GM18511 (cell line): ENCODE data around the gene KDM6A.
"Not testable (repeated sequence)": the region's sequence is repeated elsewhere in the genome, so short reads cannot be mapped to it uniquely, and the experiment has no call there.

Experiments used
- ATAC-seq: cut with Tn5 transposase; IDR thresholded peaks from one replicate; pipeline ENCODE4 v1.9.1; 2021; ENCODE audit warnings: mild to moderate bottlenecking, moderate library complexity; ENCODE audit not compliant: unreplicated experiment

The KDM6A gene

DNA sequence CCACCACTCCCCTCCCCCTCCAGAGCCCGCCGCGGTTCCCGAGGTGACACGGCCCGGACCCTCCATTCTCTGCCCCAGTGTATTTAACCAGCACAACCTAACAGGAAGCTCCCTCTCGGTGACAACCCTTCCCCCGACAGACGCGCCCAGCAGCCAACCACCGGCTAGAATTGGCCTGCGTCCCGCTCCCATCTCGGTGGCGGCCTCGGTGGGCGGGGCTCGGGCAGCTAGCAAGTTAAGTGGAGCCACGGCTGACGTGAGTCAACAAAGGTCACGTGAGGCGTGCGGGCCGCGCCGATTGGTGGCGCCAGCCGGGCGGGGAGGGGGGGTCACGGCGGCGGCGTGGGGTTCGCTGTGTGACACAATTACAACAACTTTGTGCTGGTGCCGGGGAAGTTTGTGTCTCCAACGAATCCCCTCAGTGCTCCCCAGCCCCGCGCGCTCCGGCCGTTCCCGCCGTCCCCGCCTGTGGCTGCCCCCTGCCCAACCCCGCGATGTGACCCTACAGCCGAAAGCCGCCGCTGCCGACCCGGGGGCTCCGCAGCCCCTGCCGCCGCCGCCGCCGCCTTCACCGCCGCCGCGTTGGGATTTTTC lies at the start of gene KDM6A:
KDM6A (plus strand) TSS at position 368 of the 594 bp plus-strand sequence. CDS start 364 bp downstream, outside the sequence.
- ATAC-seq = peak; percentile 90

DNA sequence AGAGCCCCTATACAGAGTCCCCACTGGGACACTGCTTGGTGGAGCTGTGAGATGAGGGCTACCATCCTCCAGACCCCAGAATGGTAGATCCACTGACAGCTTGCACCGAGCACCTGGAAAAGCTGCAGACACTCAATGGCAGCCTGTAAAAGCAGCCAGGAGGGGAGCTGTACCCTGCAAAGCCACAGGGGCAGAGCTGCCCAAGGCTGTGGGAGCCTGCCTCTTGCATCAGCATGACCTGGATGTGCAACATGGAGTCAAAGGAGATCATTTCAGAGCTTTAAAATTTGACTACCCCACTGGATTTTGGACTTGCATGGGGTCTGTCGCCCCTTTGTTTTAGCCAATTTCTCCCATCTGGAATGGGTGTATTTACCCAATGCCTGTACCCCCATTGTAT lies 49.8 kb upstream of the KDM6A start:
- ATAC-seq = not testable (repeated sequence)

DNA sequence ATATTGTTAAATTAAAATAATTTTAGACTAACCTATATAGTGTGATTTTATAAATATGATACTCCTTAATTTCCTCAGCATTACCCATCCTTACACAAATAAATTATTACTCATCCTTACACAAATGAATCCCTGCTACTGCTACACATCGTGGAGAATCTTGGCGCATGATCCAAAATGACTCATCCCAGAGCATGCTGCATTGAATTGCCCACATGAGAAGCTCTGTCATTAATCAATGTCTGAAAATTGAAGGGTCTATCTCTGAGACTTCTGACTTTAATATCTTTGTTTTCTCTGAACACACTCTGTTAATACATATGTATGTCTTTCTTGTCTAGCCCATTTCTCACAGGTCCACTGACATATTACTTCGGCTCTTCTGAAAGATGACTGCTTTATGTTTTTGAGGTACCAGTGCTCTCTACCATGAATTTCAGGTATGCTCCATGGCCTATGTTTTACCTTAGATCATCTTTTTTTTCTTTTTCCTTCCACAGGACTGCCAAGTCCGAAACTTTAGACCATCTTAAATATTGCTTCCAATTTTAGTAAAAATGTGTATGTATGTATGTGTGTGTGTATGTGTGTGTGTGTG lies 44.9 kb upstream of the KDM6A start:
- no peak for ATAC-seq

DNA sequence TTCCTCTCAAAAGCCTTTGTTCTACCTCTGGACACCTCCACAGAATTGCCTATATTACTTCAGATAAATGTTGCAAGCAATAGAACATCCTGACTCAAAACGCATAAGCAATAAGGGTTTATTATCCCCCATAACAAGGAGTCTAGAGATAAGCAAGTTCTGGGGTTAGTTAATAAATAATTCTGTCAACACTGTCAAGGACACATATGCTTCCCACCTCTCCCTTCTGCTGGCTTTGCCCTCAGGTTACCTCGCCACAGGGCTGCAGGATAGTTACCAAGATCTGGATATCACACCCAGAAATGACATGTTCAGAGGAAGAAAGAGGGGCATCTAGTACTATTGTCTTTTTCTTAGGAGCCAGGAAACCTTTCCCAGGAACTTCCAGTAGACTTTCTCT lies 43.2 kb upstream of the KDM6A start:
- no peak for ATAC-seq

DNA sequence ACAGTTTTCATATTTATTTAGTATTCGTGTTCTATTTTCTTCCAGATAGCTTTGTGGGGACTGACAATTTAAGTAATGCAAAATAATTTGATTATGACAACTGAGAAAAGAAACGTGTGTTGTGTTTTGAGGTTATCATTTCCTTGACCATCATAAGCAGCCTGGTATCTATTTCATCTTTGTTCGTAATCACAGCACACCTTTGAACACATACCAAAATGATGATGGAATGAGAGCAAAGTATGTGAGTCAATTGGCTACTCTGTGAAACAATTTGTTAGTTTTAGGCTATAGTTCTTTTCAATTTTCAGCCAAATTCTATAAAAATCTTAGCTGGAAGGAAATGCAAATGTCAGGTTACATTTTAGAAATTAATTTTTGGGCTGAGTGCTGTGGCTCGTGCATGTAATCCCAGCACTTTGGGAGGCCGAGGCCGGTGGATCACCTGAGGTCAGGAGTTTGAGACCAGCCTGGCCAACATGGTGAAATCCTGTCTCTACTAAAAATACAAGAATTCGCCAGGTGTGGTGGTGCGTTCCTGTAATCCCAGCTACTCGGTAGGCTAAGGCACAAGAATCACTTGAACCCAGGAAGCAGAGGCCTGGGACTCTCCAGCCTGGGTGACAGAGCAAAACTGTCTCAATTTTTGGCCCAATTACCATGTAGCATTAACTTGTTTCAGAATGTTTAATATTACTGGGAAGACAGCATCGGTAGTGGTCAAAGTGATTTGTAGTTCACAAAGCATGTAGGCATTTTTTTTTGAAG lies 30.3 kb upstream of the KDM6A start:
- ATAC-seq = no peak

GRCh38 chrX:44843318-44843702 lies 29.7 kb upstream of the KDM6A start:
- ATAC-seq = no peak

- no peak for ATAC-seq
These were observed 29.2 kb upstream of the KDM6A start, which contains the start of gene DUSP21 for GRCh38 chrX:44843753-44844152. TSS of gene DUSP21 (plus strand) at chrX:44844021. CDS start at chrX:44844133, 112 bp downstream.

GRCh38 chrX:44844204-44844603 lies 28.8 kb upstream of the KDM6A start:
- ATAC-seq = no peak

- not testable (repeated sequence) for ATAC-seq
These were observed 22.1 kb upstream of the KDM6A start for GRCh38 chrX:44850891-44851290.

DNA sequence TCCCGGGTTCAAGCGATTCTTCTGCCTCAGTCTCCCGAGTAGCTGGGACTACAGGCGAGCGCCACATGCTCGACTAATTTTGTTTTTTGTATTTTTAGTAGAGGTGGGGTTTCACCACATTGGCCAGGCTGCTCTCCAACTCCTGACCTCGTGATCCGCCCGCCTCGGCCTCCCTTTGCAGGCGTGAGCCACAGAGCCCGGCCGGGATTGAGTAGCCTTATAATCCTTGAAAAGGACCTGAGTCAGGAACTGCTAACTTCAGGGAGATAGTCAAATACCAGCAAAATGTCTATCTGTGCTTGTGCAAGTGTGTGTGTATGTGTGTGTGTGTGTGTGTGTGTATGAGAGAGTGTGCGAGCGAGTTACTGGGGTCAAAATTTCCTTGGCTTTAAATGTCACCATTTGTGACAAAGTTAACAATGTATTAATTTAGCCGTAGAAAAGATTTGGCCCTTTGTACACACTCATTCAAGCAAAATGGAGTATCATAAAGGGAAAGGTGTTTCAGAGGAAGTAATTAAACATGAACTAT lies 1.8 kb upstream of the KDM6A start:
- no peak for ATAC-seq

GRCh38 chrX:44871931-44872820 lies 812 bp upstream of the KDM6A start:
- ATAC-seq = peak; percentile 30

GRCh38 chrX:44873415-44874276 lies 658 bp downstream of the KDM6A start:
- peak; percentile 11 for ATAC-seq

DNA sequence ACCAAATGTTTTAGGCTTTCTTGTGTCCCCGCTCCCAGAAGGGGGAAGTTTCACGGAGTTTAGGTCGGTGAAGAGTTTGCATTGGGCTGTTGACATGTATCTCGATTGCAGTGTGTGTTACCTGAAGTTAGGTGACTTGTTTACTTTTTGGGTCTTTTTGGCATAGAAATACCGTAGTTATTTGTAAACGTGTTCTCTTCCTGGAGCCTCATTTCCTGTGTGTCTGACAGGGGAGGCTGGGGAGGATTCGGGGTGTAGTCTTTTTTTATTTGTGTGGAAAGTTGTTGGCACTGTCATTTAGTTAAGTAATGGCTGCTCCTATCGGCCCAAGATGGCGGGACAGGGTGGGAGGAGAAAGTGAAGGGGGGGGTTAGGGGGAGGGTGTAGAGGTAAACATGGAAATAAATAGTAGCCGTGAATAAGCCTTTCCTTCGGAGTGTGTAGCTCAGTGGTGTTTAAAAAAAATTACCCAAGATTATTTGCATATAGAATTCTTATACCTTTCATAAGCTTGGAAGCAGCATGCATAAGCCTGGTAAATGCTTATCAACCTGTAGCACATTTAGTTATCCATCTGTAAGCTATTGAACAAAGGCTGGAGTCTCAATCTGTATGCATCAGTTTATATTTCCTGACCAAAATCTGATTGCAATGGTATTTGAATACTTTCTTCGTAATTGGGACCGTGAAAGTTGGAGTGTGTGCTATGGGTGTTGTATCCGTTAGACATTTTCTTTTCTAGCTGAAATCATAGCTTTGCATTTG lies 1.6 kb downstream of the KDM6A start:
- ATAC-seq = no peak

DNA sequence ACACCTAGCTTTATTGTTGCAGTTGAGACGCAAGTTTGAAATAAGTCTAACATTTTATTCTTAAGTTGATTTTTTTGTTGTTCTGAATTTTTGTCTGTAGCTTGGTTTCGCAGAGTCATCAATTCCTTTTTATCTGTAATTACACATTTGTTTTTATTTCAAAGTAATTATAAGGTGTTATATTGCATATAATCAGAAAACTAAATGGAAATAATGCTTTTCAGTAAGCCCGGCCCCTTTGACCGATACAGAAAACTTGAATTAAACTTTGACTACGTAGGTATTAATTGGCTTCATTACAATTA lies 2.1 kb downstream of the KDM6A start:
- no peak for ATAC-seq

DNA sequence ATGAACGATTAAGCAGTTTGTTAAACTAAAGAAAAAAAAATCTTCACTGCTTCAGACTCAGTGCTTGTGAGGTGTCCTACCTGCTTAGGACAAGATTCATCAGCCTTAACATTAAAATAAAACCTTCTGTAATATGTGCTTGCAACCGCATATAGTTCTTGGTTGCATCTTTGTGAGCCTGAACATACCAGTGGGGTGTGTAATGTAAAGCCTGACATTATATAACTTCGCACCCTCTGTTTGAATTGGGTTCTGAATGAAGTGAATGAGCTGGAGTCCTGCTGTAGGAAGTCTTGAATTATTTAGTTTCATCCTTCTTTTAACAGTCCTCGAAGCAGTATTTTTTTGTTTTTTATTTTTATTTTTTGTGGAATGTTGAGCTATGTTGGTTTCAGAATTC lies 3.1 kb downstream of the KDM6A start:
- no peak for ATAC-seq

DNA sequence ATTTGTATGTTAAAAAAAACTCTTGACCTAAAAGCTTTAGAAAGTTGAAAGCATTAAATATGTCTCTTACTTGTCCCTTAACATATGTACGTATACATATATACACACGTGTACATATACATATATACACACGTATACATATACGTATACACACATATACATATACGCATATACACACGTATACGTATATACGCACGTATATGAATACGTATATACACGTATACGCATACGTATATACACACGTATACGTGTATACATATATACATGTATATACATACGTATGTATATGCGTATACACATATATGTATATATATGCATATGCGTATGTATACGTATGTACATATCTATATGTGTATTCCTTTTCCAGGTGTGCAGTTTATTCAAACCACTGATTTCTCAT lies 3.8 kb downstream of the KDM6A start:
- ATAC-seq = no peak

GRCh38 chrX:44878780-44879179 lies 5.8 kb downstream of the KDM6A start:
- no peak for ATAC-seq

GRCh38 chrX:44881549-44881948 lies 8.6 kb downstream of the KDM6A start:
- ATAC-seq = no peak

DNA sequence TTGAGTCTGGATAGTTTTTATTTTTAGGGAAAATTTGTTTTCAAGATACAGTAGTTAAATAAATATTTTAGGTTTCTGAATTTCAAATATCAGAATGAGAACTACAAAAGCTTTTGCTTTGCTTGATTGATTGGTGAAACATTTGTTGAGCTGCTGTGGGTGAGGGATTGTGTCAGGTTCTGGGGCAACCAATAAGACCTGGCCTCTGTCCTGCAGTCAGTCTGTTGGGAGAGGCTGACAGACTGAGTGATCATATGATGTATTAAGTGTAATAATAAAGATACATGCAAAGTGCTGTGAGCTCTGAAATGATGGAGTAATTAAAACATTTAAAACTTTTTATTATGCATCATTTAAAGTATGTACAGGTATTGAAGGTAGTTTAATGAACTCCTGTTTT lies 9.6 kb downstream of the KDM6A start:
- ATAC-seq = no peak
